Eye (tissue), 1 donor: ENCODE measurements around the gene CBLB.
A peak's percentile ranks its signal among the peaks of the same experiment; 100 is the strongest.
"Not testable (repeated sequence)": the region's sequence is repeated elsewhere in the genome, so short reads cannot be mapped to it uniquely, and the experiment has no call there.

Experiments used
- DNase-seq: peaks from one replicate; pipeline ENCODE4 v3.0.0-alpha.2; 2015

CBLB gene

DNA sequence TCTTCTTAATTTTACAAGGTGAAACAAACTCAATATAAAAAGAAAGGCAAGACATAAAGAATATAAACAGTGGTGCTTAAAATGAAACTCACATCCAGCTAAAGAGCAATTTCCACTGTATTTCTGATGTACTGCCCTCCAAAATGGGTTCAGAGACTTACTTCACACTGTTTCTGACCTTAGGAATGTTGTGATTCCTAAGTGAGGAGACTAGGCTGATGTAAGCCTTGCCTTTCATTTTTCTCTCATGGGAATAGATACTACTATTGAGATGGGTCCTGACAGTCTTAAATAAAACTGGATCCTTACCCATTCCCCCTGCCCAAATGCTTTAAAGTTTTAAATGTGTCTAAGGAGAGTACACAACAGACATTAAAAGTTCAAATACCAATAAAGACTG, 86.9 kb downstream of the CBLB start:
- no peak for DNase-seq

DNA sequence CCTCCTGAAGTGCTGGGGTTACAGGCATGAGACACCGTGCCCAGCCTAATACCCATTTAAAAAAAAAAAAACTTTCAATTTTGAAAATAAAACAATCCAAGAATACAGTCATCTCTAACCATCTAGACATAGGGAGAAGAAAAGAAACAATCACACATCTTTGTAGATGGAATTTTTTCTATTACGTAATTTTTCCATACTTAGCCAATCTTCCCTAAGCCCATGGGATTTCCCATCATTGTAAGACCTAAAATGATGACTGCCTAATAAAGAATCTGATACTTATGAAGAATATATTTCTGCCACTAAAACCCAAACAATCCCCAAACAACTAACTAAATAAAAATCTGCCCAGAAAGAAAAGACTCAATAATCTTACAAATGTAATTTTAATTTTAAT, 88.7 kb downstream of the CBLB start:
- no peak for DNase-seq

DNA sequence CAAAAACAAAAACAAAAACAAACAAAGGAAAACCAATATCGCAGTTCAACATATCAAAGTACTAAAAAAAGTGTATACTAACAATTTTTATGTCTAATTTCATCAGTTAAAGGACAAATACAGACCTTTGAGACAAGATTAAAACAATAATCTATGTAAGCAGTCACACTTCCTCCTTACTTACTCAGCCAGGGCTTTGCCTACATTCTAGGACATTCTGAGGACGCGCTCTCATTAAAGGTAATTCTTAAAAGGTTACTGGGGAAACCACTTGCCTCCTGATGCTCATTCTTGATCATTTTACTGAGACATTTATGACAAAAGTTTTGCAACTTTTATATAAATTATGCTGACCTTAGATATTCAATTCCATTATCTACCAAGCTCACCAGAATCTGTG, 93.4 kb downstream of the CBLB start:
- DNase-seq, result no peak

DNA sequence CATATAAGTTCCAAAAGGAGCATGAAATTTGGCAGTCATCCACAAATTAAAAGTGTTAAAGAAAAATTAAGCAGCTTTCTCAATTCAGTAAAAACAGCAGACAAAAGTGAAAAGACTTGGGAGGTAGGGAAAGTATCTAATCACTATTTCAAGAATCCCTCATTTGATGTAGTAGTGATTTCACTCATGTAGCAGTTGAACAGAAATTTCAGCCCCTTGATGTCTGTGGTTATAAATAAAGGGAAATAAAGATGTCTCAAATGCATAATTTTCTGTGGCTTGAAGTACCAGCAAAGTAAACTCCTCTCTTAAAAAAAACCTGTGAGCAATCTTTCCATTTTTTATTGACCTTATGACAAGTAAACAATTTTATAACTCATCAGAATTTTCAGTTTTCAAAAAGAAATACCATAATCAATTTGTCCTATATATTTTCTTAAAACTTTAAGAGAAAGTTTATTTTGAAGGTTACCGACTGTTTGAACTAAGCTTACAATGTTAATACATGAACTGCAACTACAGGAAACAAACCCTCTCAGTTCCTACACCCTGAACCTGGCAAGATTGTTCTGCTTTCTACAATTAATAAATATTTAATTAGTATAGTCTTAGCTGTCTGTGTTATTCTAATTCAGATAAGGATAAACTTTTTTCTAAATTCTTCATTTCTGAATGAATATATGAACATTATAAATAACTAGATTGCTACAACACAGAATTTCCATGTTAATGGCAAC, 94.2 kb downstream of the CBLB start:
- DNase-seq, result no peak

DNA sequence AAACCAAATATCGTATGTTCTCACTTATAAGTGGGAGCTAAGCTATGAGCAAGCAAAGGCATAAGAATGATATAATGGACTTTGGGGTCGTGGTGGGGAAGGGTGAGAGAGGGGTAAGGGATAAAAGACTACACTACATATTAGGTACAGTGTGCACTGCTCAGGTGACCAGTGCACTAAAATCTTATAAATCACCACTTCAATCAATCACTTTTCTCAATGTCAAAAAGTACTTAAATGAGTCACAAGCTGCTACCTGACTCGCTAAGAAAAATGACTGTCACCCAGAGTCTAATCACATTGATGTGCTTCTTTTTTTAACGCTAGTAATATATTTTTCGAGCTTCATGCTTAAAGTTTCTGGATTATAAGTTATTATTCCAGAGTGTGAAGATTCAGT, 95.5 kb downstream of the CBLB start:
- no peak for DNase-seq

DNA sequence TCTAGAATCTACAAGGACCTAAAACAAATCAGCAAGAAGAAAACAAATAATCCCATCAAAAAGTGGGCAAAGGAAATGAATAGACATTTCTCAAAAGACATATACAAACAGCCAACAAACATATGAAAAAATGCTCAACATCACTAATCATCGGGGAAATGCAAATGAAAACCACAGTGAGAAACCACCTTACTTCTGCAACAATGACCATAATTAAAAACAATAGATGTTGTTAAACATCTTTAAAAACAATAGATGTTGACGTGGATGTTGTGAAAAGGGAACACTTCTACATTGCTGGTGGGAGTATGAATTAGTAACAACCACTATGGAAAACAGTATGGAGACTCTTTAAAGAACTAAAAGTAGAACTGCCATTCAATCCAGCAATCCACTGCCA, 96.2 kb downstream of the CBLB start:
- no peak for DNase-seq

DNA sequence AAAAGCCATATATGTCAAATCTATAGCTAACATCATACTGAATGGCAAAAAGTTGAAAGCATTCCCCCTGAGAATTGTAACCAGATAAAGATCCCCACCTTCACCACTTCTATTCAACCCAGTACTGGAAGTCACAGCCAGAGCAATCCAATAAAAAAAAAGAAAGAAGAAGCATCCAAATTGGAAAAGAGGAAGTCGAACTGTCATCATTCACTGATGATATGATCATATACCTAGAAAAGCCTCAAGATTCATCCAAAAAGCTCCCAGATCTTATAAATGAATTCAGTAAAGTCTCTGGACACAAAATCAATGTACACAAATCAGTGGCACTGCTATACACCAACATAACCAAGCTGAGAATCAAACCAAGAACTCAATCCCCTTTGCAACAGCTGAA, 97.4 kb downstream of the CBLB start:
- no peak for DNase-seq

DNA sequence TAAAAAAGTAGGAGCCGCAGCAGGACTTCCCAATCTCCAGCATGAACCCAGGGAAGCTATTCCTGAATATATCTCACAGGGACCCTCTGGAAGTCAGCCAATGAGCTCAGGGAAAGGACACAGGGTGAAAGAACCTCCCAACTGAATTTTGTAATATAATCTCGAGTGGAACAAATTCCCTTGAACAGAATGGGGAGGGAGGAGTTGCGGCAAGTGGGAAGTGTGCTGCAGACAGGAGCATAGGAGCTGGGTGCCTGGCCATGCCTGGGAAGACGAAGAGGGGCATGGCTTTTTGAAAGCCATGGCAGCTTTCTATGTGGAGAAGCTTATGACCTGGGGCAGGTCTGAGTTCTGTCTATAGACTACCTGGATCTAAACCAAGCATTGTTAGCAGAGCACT, 98.4 kb downstream of the CBLB start:
- DNase-seq, result no peak

DNA sequence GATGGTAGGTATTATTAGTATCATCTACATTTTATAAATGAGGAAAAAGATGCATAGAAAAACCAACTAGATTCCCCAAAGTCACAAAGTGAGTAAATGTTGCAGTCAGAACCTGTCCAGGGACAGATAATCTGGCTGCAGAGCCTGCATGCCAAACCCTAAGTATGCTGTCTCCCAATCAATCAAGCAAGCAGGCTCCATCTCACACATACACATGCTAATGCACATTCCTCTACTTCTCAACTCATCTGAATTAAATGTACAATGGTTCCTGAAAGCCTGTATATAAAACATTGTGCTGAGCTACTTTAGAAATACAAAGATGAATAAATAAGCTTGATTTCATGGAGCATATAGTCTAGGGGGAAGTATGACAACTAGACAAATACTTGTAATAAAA, 101.0 kb downstream of the CBLB start:
- no peak for DNase-seq

DNA sequence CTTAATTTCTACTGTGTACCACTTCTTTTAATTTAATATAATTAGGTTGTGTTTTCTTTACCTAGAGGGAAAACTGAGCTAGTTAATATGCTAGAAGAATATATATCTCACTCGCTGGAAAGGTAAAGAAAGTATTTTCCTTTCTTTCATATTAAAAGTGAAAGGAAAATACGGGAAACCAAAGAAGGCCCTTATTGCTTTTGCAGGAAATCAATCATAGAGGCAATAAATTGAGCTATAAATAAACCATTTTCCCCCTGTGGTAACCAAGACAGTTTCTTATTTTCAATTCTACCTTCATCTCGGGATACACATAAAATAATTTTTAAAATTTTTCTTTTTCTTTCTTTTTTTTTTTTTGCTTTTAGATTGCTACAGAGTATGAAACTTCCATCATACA, 101.6 kb downstream of the CBLB start:
- DNase-seq, result no peak

DNA sequence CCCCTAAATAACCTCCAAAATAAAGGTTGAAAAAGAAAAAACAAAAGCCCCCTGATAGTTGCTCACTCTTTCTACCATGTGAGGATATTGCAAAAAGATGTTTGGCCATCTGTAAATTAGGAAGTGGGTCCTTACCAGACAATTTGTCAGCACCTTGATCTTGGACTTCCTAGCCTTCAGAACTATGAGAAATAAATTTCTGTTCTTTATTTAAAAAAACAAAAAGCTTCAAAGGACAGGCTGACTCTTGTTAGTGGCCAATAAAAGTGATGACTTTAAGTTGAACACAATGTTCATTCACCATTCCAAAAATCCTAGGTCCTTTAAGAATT, 103.5 kb downstream of the CBLB start:
- DNase-seq, result no peak

DNA sequence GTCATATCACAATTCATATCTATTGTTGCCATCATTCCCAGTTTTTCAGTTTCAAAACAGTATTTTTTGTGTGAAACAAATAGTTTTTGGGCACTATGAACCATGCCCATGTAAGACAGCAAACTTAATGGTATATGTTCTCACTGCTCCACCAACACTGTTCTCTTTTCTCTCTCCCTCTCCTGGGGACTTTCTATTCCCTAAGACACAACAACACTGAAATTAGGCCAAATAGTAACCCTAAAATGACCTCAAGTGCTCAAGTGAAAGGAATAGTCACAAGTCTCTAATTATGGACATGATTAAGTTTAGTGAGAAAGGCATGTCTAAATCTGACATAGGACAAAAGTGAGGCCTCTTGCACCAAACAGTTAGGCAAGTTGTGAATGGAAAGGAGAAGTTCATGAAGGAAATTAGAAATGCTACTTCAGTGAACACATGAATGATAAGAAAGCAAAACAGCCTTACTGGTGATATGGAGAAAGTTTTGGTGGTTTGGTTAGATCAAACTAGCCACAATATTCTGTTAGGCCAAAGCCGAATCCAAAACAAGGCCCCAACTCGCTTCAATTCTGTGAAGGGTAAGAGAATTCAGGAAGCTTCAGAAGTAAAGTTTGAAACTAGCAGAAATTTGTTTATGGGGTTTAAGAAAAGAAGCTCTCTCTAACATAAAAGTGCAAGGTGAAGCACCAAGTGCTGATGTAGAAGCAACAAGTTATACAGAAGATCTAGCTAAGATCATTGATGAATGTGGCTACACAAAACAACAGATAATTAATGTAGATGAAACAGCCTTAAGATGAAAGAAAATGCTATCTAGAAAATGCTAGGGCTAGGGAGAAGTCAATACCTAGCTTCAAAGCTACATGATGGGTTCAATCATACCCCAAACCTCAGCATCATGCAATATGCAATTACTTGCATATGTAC, 104.2 kb downstream of the CBLB start:
- DNase-seq, result no peak

DNA sequence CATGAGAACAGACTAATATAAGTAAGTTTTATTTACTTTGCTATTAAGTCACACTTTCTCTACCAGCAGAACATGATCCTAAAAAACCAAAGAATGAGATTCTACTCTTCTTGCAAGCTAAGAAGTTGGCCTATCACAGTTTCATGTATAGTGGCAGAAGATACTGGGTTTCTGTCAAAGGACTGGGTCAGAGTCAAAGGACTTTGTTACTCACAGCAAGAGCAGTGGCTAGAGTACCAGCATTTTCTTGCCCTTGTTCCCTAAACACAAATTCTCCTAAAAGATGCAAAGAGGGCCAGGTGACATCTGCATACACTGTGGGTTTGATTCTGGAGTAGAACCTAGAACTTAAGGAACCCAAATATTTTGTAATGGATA, 105.2 kb downstream of the CBLB start:
- no peak for DNase-seq

DNA sequence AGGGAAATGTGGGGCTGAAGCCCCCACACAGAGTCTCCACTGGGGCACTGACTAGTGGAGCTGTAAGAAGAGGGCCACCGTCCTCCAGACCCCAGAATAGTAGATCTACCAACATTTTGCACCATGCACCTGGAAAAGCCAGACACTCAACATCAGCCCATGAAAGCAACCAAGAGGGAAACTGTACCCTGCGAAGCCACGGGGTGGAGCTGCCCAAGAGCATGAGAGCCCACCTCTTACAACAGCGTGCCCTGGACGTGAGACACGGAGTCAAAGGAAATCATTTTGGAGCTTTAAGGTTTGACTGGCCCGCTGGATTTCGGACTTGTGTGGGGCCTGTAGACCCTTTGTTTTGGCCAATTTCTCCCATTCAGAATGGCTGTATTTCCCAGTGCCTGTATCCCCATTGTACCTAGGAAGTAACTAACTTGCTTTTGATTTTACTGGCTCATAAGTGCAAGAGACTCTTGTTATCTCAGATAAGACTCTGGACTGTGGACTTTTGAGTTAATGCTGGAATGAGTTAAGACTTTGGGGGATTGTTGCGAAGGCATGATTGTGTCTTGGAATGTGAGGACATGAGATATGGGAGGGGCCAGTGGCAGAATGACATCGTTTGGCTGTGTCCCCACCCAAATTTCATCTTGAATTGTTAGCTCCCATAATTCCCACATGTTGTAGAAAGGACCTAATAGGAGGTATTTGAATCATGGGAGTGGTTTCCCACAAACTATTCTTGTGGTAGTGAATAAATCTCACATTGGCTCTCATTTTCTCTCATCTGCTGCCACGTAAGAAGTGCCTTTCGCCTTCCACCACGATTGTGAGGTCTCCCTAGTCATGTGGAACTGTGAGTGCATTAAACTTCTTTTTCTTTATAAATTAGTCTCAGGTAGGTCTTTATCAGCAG, 105.8 kb downstream of the CBLB start:
- no peak for DNase-seq

DNA sequence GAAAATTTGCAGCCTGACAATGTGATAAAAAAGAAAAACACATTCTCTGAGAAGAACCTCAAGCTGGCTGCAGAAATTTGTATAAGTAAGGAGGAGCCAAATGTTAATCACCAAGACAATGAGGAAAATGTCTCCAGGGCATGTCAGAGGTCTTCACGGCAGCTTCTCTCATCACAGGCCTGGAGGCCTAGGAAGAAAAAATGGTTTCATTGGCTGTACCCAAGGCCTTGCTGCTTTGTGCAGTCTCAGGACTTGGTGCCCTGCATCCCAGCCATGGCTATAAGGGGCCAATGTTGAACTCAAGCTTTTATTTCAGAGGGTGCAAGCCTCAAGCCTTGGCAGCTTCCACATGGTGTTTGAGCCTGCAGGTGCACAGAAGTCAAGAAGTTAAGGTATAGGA, 106.6 kb downstream of the CBLB start:
- not testable (repeated sequence) for DNase-seq

DNA sequence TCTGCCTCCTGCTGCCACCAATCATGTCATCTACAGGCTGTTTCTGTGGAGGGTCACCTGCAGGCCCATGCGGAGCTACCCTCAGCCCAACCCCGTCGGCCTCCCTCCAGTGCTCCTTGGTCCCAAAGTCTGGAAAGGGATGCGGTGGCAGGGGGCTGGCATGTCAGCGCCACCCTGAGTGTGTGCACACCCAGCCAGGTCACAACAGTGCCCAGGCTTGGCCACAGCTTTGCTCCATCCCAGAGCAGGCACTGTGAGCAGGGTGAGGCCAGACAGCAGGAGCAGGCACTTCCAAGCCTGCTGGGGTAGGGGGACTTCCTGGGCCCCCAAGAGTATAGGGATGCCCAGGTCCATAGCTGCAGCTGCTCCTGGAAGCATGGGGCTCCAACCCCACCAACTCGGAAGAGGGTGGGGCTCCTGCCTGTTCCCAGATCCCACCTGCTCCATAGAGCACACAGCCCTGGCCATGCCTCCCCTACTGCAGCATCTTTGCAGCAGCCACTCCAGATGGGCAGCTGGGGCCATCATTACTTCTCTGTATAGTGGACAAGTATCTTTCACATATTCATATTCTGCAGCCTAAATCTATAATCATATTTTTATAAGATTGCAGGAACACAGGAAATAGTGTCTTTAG, 109.3 kb downstream of the CBLB start:
- no peak for DNase-seq

DNA sequence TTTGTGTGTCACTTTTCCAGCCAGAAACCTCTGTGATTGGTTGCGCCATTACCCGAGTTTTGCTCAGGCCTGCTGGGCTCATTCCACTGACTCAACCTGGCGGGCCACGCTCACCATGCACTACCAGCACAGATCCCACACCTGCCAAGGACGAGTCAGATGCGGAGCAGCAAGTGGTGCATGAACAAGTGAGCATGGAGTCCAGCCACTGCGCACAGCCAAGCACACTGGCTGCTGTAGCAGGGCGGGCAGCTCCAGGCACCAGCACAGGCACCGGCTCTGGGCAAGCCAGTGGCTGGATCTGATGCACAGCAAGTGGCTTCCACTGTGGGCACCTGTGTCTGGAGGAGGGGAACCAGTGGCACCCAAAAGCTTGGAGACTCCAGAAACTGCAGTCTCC, 110.4 kb downstream of the CBLB start:
- DNase-seq, result no peak

DNA sequence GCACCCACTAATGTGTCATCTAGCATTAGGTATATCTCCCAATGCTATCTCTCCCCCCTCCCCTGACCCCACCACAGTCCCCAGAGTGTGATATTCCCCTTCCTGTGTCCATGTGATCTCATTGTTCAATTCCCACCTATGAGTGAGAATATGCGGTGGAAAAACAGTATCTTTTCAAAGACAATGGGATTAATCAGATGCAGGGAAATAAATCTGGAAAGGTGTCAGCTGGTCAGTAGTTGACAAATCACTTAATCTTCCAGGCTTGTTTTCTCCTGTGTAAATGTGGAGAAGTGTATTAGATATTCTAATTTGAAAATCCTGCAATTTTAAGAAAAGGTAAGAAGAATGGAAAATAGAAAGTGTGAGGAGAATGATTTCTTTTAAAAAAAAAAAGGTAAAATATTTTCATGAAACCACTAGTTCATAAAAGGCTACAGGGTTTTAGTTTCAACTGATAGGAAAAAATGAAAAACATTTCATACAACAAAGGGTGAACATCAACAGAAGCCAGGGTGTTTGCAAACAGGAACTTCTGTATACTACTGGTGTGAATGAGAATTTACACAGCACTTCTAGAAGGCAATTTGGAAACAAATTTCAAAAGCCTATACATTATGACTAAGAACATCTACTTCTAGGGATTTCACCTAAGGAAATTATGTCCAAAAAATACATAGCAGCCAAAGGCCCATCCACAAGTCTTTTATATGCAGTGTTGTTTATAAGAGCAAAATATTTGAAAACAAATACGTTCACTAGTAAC, 113.5 kb downstream of the CBLB start:
- DNase-seq, result no peak

DNA sequence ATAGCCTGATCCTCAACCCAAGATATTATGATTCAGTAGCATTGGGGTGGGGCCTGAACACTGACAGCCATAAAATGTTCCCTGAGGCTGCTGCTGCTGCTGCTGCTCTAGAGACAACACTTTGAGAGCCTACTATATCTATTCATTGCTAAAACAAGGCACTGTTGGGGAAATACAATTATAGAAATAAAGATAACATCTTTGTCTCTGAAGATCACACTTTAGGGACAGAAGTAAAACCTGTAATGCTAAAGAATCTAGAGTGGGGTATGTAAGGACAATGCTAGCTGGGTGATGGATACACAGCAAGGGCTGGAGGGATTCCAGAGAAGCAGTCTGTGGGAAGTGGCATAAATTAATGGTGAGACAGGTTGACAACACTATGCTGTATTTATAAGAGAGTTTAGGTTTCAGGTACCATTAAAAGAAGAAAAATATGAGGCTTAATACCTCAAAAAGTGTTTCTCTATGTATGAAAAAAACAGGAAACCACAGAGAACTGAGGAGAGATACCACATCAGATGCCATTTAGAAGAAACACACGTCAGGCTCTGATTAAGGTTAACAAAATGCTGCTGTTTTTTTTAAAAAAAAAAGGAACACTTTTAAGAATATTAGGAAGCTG, 115.9 kb downstream of the CBLB start:
- DNase-seq, result no peak

DNA sequence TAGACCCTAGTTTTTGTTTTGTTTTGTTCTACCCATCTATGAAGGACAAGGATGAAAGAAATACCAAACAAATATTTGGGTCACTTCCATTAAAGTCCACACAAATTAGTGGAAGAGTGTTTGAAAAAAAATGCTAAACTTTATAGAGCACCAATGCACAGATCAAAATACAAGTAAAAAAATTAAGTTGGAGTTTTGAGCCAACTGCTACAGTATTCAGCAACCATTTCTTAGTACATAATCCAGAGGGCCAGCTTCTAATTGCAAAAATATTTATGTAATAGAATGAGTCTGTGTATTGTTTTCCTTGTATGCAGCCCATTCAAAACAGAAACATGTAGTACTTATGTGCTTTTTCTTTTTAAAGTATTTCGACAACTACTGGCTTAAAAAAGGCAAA, 121.1 kb downstream of the CBLB start:
- DNase-seq, result peak; percentile 31

DNA sequence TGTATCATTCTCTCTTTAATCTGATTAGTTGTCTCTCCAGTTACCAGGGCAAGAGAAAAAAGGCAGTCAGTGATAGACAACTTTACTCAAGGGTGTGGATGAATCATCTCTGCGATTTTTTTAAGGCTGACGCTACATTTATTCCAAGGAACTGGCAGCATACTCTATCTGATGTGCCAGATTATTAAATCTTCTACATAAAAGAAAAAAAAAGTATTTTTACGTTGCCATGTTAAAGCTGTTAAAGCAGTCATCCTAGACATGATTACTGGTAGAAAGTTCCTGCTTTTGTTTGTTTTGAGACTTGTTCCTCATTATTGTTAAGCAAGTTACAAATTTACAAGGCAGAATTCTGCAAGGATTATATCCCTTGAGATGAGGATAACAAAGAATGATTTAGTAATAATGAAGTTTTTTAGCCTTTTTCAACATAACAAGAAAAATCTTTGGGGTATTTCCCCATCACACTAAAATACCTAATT, 121.7 kb downstream of the CBLB start:
- peak; percentile 43 for DNase-seq
